Measurements from ENCODE around the gene CNNM4.

GRCh38 chr2:96789245-96789617 is 28.5 kb downstream of the CNNM4 start:
- TF ChIP-seq REST (IDR thresholded peaks at IDR 0.05): no peak
- TF ChIP-seq JUN (IDR thresholded peaks at IDR 0.05): no peak
- TF ChIP-seq MAFK (IDR thresholded peaks at IDR 0.05; ENCODE audit: partially characterized antibody): no peak
- no peak for TF ChIP-seq MYC (IDR thresholded peaks at IDR 0.05; ENCODE audit: borderline replicate concordance, low read length)
- TF ChIP-seq BCL3 (IDR thresholded peaks at IDR 0.05): no peak

All from A549 (cell line).